Measurements from ENCODE around the gene PRUNE2. TPM values are rescaled to one million over a fixed set of nuclear protein-coding genes. Genes with fewer than 3 reads are reported as not detected.
A peak's percentile ranks its signal among the peaks of the same experiment; 100 is the strongest.

Gene PRUNE2
- total RNA-seq, 1 donor from 2014 or later: 8.7 TPM

GRCh38 chr9:76846297-76846696 lies 59.6 kb downstream of the PRUNE2 start:
- no peaks in the 10 kb centered on the region for H3K9me3 ChIP-seq (ENCODE audit: insufficient read depth, low read depth, low read length)
- FAIRE-seq: no peak

GRCh38 chr9:76845254-76845653 lies 60.7 kb downstream of the PRUNE2 start:
- Histone ChIP-seq H3K79me2 (ENCODE audit: insufficient read depth, low read length) (no peaks in the 10 kb centered on the region), H3K9ac (ENCODE audit: low read length) (no peak overlapping the region), H2AFZ (ENCODE audit: low read depth, low read length) (no peak overlapping the region), H3K27me3 (ENCODE audit: insufficient read depth, low read length) (no peaks in the 10 kb centered on the region), H3K9me3 (ENCODE audit: insufficient read depth, low read depth, low read length) (no peaks in the 10 kb centered on the region), H3K36me3 (ENCODE audit: insufficient read depth, low read length) (no peaks in the 10 kb centered on the region), H3K27ac (ENCODE audit: low read depth, low read length) (no peak overlapping the region), H4K20me1 (ENCODE audit: insufficient read depth, low read length) (no peaks in the 10 kb centered on the region), H3K4me3 (ENCODE audit: insufficient read depth, low read depth, low read length) (no peak overlapping the region), H3K4me1 (ENCODE audit: insufficient read depth, low read length) (no peaks in the 10 kb centered on the region), H3K4me2 (ENCODE audit: low read length) (no peak overlapping the region)
- Mint-ChIP-seq H3K4me3 (ENCODE audit: unreplicated experiment) (no peak overlapping the region), H3K9me3 (ENCODE audit: unreplicated experiment) (no peaks in the 10 kb centered on the region), H3K27me3 (ENCODE audit: low read depth, unreplicated experiment) (peaks cover 2% of the 10 kb centered on the region), H3K36me3 (ENCODE audit: low read depth, unreplicated experiment) (no peaks in the 10 kb centered on the region), H3K4me1 (ENCODE audit: low read depth, unreplicated experiment) (peaks cover 3% of the 10 kb centered on the region), H3K27ac (ENCODE audit: unreplicated experiment) (no peak overlapping the region)
- TF ChIP-seq CTCF (IDR thresholded peaks at IDR 0.05; ENCODE audit: insufficient read depth, low read depth, low read length) (no peak), EZH2 (IDR thresholded peaks at IDR 0.05; ENCODE audit: insufficient read depth, low read length) (no peak)
- DNase-seq (ENCODE audit: low read depth) (peak; percentile 30), FAIRE-seq (no peak)

More at GRCh38 chr9:76846297-76846696, 59.6 kb downstream of the PRUNE2 start:
- Mint-ChIP-seq H3K36me3 (ENCODE audit: low read depth, unreplicated experiment) (no peaks in the 10 kb centered on the region), H3K9me3 (ENCODE audit: unreplicated experiment) (no peaks in the 10 kb centered on the region), H3K4me1 (ENCODE audit: low read depth, unreplicated experiment) (peaks cover 3% of the 10 kb centered on the region), H3K27ac (ENCODE audit: unreplicated experiment) (no peak overlapping the region), H3K4me3 (ENCODE audit: unreplicated experiment) (no peak overlapping the region), H3K27me3 (ENCODE audit: low read depth, unreplicated experiment) (peaks cover 2% of the 10 kb centered on the region)
- no peak overlapping the region for H3K9ac ChIP-seq (ENCODE audit: low read length)
- H3K27ac ChIP-seq (ENCODE audit: low read depth, low read length): no peak overlapping the region
- H3K27me3 ChIP-seq (ENCODE audit: insufficient read depth, low read length): no peaks in the 10 kb centered on the region
- H3K4me1 ChIP-seq (ENCODE audit: insufficient read depth, low read length): no peaks in the 10 kb centered on the region
- H3K4me3 ChIP-seq (ENCODE audit: insufficient read depth, low read depth, low read length): no peak overlapping the region
- H2AFZ ChIP-seq (ENCODE audit: low read depth, low read length): no peak overlapping the region
- H4K20me1 ChIP-seq (ENCODE audit: insufficient read depth, low read length): no peaks in the 10 kb centered on the region
- peak; percentile 33 for DNase-seq (ENCODE audit: low read depth)
- H3K36me3 ChIP-seq (ENCODE audit: insufficient read depth, low read length): no peaks in the 10 kb centered on the region
- TF ChIP-seq EZH2 (IDR thresholded peaks at IDR 0.05; ENCODE audit: insufficient read depth, low read length) (no peak), CTCF (IDR thresholded peaks at IDR 0.05; ENCODE audit: insufficient read depth, low read depth, low read length) (no peak)
- H3K4me2 ChIP-seq (ENCODE audit: low read length): no peak overlapping the region
- H3K79me2 ChIP-seq (ENCODE audit: insufficient read depth, low read length): no peaks in the 10 kb centered on the region

GRCh38 chr9:76835571-76836283 lies 70.2 kb downstream of the PRUNE2 start:
- Histone ChIP-seq H3K36me3 (ENCODE audit: insufficient read depth, low read length) (no peaks in the 10 kb centered on the region), H3K4me1 (ENCODE audit: insufficient read depth, low read length) (peaks cover 18% of the 10 kb centered on the region), H3K79me2 (ENCODE audit: insufficient read depth, low read length) (no peaks in the 10 kb centered on the region), H4K20me1 (ENCODE audit: insufficient read depth, low read length) (no peaks in the 10 kb centered on the region), H2AFZ (ENCODE audit: low read depth, low read length) (peak overlapping the region; percentile 54), H3K27ac (ENCODE audit: low read depth, low read length) (peak overlapping the region; percentile 69), H3K4me2 (ENCODE audit: low read length) (peak overlapping the region; percentile 62), H3K27me3 (ENCODE audit: insufficient read depth, low read length) (no peaks in the 10 kb centered on the region), H3K4me3 (ENCODE audit: insufficient read depth, low read depth, low read length) (no peak overlapping the region), H3K9ac (ENCODE audit: low read length) (peak overlapping the region; percentile 32), H3K9me3 (ENCODE audit: insufficient read depth, low read depth, low read length) (no peaks in the 10 kb centered on the region)
- Mint-ChIP-seq H3K4me3 (ENCODE audit: unreplicated experiment) (no peak overlapping the region), H3K9me3 (ENCODE audit: unreplicated experiment) (no peaks in the 10 kb centered on the region), H3K27me3 (ENCODE audit: low read depth, unreplicated experiment) (no peaks in the 10 kb centered on the region), H3K27ac (ENCODE audit: unreplicated experiment) (peak overlapping the region; percentile 82), H3K4me1 (ENCODE audit: low read depth, unreplicated experiment) (peaks cover 14% of the 10 kb centered on the region), H3K36me3 (ENCODE audit: low read depth, unreplicated experiment) (no peaks in the 10 kb centered on the region)
- no peak for TF ChIP-seq CTCF (IDR thresholded peaks at IDR 0.05; ENCODE audit: insufficient read depth, low read depth, low read length)
- TF ChIP-seq EZH2 (IDR thresholded peaks at IDR 0.05; ENCODE audit: insufficient read depth, low read length): no peak
- FAIRE-seq (no peak), DNase-seq (ENCODE audit: low read depth) (peak; percentile 95)
